Liver (tissue), 9 donors: ENCODE results near the gene KLF15. TPM values are rescaled to one million over a fixed set of nuclear protein-coding genes. Genes with fewer than 3 reads are reported as not detected.
A peak's percentile ranks its signal among the peaks of the same experiment; 100 is the strongest.

Experiments used
- DNase-seq: peaks from one replicate; pipeline ENCODE4 v3.0.0-alpha.2; 2017; ENCODE audit warnings: low spot score
- H3K27ac ChIP-seq, 2 donors: one replicate each; pipeline ENCODE4 v1.7.0; 2013; ENCODE audit warnings: inconsistent platforms in 2 of 2, low read length in 2 of 2, control low read depth in 1 of 2, low read depth in 1 of 2, mild to moderate bottlenecking in 1 of 2
- H3K27me3 ChIP-seq, 4 donors: one replicate each; pipeline versions ENCODE4 v1.6.1 to v1.7.0; 2013; ENCODE audit warnings: low read length in 3 of 4, inconsistent platforms in 1 of 4, mild to moderate bottlenecking in 1 of 4, moderate library complexity in 1 of 4; ENCODE audit not compliant: control insufficient read depth in 4 of 4, insufficient read depth in 4 of 4
- H3K36me3 ChIP-seq, 4 donors: one replicate each; pipeline versions ENCODE4 v1.6.1 to v1.7.0; 2013; ENCODE audit warnings: low read length in 3 of 4, mild to moderate bottlenecking in 3 of 4, low read depth in 1 of 4, moderate library complexity in 1 of 4; ENCODE audit not compliant: control insufficient read depth in 4 of 4, insufficient read depth in 3 of 4
- H3K4me1 ChIP-seq, 4 donors: one replicate each; pipeline versions ENCODE4 v1.6.1 to v1.7.0; 2013; ENCODE audit warnings: low read length in 3 of 4, mild to moderate bottlenecking in 3 of 4, moderate library complexity in 1 of 4; ENCODE audit not compliant: control insufficient read depth in 4 of 4, insufficient read depth in 4 of 4
- H3K4me3 ChIP-seq, 3 donors: one replicate each; pipeline versions ENCODE4 v1.6.1 to v1.7.0; 2013; ENCODE audit warnings: low read length in 3 of 3, control low read depth in 1 of 3, low read depth in 1 of 3, mild to moderate bottlenecking in 1 of 3
- H3K9ac ChIP-seq, 2 donors: one replicate each; pipeline ENCODE4 v1.7.0; 2013; ENCODE audit warnings: low read length in 2 of 2, mild to moderate bottlenecking in 2 of 2, moderate library complexity in 2 of 2, control low read depth in 1 of 2, low read depth in 1 of 2
- H3K9me3 ChIP-seq, 4 donors: one replicate each; pipeline versions ENCODE4 v1.6.1 to v1.7.0; 2013; ENCODE audit warnings: low read length in 3 of 4; ENCODE audit not compliant: control insufficient read depth in 4 of 4
- EGR1 ChIP-seq, 2 donors: IDR thresholded peaks; 2 replicates each; pipeline ENCODE4 v1.6.1; 2016 to 2018; ENCODE audit warnings: antibody characterized with exemption in 2 of 2, low read depth in 2 of 2
- FOXA1 ChIP-seq: IDR thresholded peaks from 2 replicates; pipeline ENCODE4 v1.6.1; 2016; ENCODE audit warnings: antibody characterized with exemption
- FOXA2 ChIP-seq: IDR thresholded peaks from 2 replicates; pipeline ENCODE4 v1.6.1; 2016; ENCODE audit warnings: antibody characterized with exemption
- GABPA ChIP-seq, 2 donors: IDR thresholded peaks in 1 of 2; conservative IDR thresholded peaks in 1 of 2; 2 replicates each; pipeline ENCODE4 v1.6.1; 2016; ENCODE audit warnings: antibody characterized with exemption in 2 of 2, mild to moderate bottlenecking in 1 of 2, moderate library complexity in 1 of 2
- HNF4A ChIP-seq, 2 donors: conservative IDR thresholded peaks; 2 replicates each; pipeline ENCODE4 v1.6.1; 2016; ENCODE audit warnings: antibody characterized with exemption in 2 of 2, mild to moderate bottlenecking in 2 of 2
- HNF4G ChIP-seq: IDR thresholded peaks from 2 replicates; pipeline ENCODE4 v1.6.1; 2016; ENCODE audit warnings: antibody characterized with exemption
- JUND ChIP-seq, 2 donors: IDR thresholded peaks; 2 replicates each; pipeline ENCODE4 v1.6.1; 2016; ENCODE audit warnings: antibody characterized with exemption in 2 of 2
- NR2F2 ChIP-seq: IDR thresholded peaks from 2 replicates; pipeline ENCODE4 v1.6.1; 2016; ENCODE audit warnings: antibody characterized with exemption
- RAD21 ChIP-seq, 2 donors: IDR thresholded peaks; 2 replicates each; pipeline ENCODE4 v1.6.1; 2016; ENCODE audit warnings: antibody characterized with exemption in 2 of 2, mild to moderate bottlenecking in 2 of 2
- RXRA ChIP-seq, 2 donors: IDR thresholded peaks; 2 replicates each; pipeline ENCODE4 v1.6.1; 2017 to 2018; ENCODE audit warnings: antibody characterized with exemption in 2 of 2, mild to moderate bottlenecking in 1 of 2
- SP1 ChIP-seq: IDR thresholded peaks from 2 replicates; pipeline ENCODE4 v1.6.1; 2018; ENCODE audit warnings: antibody characterized with exemption, mild to moderate bottlenecking
- TAF1 ChIP-seq: conservative IDR thresholded peaks from 2 replicates; pipeline ENCODE4 v1.6.1; 2016; ENCODE audit warnings: antibody characterized with exemption, mild to moderate bottlenecking
- YY1 ChIP-seq: IDR thresholded peaks from 2 replicates; pipeline ENCODE4 v1.6.1; 2016; ENCODE audit warnings: antibody characterized with exemption, mild to moderate bottlenecking
- ZBTB33 ChIP-seq: IDR thresholded peaks from 2 replicates; pipeline ENCODE4 v1.6.1; 2016; ENCODE audit warnings: antibody characterized with exemption
- WGBS: extraction: QIAGEN DNeasy Blood & Tissue Kit; methylation state at CpG from one replicate; pipeline ENCODE4 v1.1.7; 2013; 5-methylcytosine and 5-hydroxymethylcytosine counted together
- polyA plus RNA-seq, 2 donors: library from polyadenylated mRNA; stranded (reverse) in 1 of 2; unstranded in 1 of 2; fragments of 200-250 nt in 1 of 2; fragments of >200 nt in 1 of 2; fragmentation: Nextera tagmentation in 1 of 2; extraction: Ambion mirVana in 1 of 2; gene quantifications; one replicate each; pipeline versions ENCODE4 v1.2.1 to v1.2.3, GENCODE V29; 2013 to 2015
- total RNA-seq, 2 donors: library from RNA; depleted of rRNA; stranded (reverse); fragments of >200 nt; gene quantifications; one replicate each; pipeline ENCODE4 v1.2.3, GENCODE V29; 2014
- TF ChIP-seq, protein P1 (sequence below): IDR thresholded peaks from 2 replicates; pipeline ENCODE4 v1.6.1; 2016; ENCODE audit warnings: antibody characterized with exemption
- TF ChIP-seq, protein P2 (sequence below): IDR thresholded peaks from 2 replicates; pipeline ENCODE4 v1.6.1; 2016; ENCODE audit warnings: antibody characterized with exemption, mild to moderate bottlenecking
- donor health status: healthy.
- donor health status: healthy.
- donor health status: healthy.
- donor health status: healthy.
- donor health status: healthy.

KLF15 gene
- total and polyA plus RNA-seq, 4 donors = 21.4 to 103 (median 49.3) TPM

DNA sequence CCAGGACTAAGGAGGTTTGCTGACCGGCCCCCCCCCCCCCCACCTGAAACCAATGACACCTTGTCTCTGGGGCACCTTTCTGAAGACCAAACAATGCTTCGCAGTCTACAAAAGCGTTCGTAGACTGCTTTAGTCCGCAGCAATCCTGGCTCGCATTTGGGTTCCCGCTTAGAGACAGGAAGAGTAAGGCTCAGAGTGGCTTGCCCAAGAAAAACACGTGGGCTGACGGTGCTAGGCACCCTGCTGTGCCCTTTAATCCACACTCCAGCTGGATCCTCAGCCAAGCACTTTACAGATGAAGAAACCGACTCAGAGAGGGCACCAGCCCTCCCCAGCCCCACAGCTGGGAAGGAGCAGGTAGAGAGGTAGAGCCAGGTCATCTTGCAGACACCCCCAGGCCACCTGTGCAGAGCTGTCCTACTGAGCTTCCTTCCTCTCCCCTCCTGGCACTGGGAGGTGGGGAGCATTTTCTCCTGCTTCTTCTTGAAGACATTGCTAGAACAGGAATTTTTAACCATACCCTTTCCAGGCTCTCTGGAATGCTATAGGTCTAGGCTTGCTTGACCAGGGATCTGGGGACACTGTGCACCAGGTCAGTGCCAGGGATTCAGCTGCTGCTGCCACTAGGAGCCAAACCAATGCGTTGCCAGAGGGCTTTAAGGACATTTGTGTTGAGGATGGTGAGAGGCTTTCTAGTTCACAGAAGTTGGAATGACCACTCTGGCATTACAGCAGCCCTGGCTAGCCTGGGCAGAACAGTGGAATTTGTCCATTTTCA lies 1.0 kb upstream of the KLF15 start:
- H3K27me3 ChIP-seq = no peaks in the 10 kb centered on the region
- no peaks in the 10 kb centered on the region for H3K36me3 ChIP-seq
- WGBS = 4% methylated on average over 11 of the region's 11 CpGs
- DNase-seq = no peak
- peaks cover 10 to 41% (median 31%) of the 10 kb centered on the region in 4 donors for H3K4me1 ChIP-seq
- peak overlapping the region in 1 of 2 donors; percentile 26 for H3K9ac ChIP-seq
- no peaks in the 10 kb centered on the region for H3K9me3 ChIP-seq
- peak overlapping the region in 2 of 3 donors; percentile 68 to 86 for H3K4me3 ChIP-seq
- H3K27ac ChIP-seq = peak overlapping the region; percentile 82 to 94
- TF ChIP-seq JUND (IDR thresholded peaks at IDR 0.05) (peak in 1 of 2 donors; percentile 44), NR2F2 (no peak), HNF4A (conservative IDR thresholded peaks at IDR 0.05) (peak; percentile 52 to 69), TAF1 (peak; percentile 66), FOXA2 (no peak), ZBTB33 (no peak), SP1 (peak; percentile 82), FOXA1 (peak; percentile 36), YY1 (peak; percentile 43), RAD21 (IDR thresholded peaks at IDR 0.05) (peak in 1 of 2 donors; percentile 30), RXRA (IDR thresholded peaks at IDR 0.05) (peak; percentile 74 to 85), GABPA (IDR thresholded peaks at IDR 0.05 in 1 of 2, conservative IDR thresholded peaks at IDR 0.05 in 1 of 2) (peak in 1 of 2 donors; percentile 9), EGR1 (IDR thresholded peaks at IDR 0.05; ENCODE audit: low read depth in 2 of 2) (no peak), HNF4G (peak; percentile 26)
- TF ChIP-seq, protein P1, sequence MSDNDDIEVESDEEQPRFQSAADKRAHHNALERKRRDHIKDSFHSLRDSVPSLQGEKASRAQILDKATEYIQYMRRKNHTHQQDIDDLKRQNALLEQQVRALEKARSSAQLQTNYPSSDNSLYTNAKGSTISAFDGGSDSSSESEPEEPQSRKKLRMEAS = peak; percentile 77
- TF ChIP-seq, protein P2, sequence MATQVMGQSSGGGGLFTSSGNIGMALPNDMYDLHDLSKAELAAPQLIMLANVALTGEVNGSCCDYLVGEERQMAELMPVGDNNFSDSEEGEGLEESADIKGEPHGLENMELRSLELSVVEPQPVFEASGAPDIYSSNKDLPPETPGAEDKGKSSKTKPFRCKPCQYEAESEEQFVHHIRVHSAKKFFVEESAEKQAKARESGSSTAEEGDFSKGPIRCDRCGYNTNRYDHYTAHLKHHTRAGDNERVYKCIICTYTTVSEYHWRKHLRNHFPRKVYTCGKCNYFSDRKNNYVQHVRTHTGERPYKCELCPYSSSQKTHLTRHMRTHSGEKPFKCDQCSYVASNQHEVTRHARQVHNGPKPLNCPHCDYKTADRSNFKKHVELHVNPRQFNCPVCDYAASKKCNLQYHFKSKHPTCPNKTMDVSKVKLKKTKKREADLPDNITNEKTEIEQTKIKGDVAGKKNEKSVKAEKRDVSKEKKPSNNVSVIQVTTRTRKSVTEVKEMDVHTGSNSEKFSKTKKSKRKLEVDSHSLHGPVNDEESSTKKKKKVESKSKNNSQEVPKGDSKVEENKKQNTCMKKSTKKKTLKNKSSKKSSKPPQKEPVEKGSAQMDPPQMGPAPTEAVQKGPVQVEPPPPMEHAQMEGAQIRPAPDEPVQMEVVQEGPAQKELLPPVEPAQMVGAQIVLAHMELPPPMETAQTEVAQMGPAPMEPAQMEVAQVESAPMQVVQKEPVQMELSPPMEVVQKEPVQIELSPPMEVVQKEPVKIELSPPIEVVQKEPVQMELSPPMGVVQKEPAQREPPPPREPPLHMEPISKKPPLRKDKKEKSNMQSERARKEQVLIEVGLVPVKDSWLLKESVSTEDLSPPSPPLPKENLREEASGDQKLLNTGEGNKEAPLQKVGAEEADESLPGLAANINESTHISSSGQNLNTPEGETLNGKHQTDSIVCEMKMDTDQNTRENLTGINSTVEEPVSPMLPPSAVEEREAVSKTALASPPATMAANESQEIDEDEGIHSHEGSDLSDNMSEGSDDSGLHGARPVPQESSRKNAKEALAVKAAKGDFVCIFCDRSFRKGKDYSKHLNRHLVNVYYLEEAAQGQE = peak; percentile 34
